Neural progenitor cell (in vitro differentiated cells): ENCODE results near the gene PEF1. TPM values are rescaled to one million over a fixed set of nuclear protein-coding genes. Genes with fewer than 3 reads are reported as not detected.
A peak's percentile ranks its signal among the peaks of the same experiment; 100 is the strongest.

Experiments
- DNase-seq: peaks from one replicate; pipeline ENCODE4 v3.0.0-alpha.2; 2016; ENCODE audit warnings: low spot score
- H2AFZ ChIP-seq: fragments of 200-600 bp; sonication (generic); replicated peaks from 2 replicates; pipeline ENCODE4 v1.6.1; 2016; ENCODE audit warnings: antibody characterized with exemption
- H3F3A ChIP-seq: fragments of 200-600 bp; sonication (generic); 2 replicates; pipeline ENCODE4 v1.6.1; 2016; ENCODE audit warnings: antibody characterized with exemption, low read depth
- H3K27ac ChIP-seq: fragments of 200-600 bp; sonication (generic); 2 replicates; pipeline ENCODE4 v1.5.1; 2016; ENCODE audit warnings: mild to moderate bottlenecking
- H3K27me3 ChIP-seq: fragments of 200-600 bp; sonication (generic); 2 replicates; pipeline ENCODE4 v1.6.1; 2016; ENCODE audit warnings: mild to moderate bottlenecking, moderate library complexity
- H3K36me3 ChIP-seq: fragments of 200-600 bp; sonication (generic); 2 replicates; pipeline ENCODE4 v1.5.1; 2016
- H3K4me1 ChIP-seq: fragments of 200-600 bp; sonication (generic); 2 replicates; pipeline ENCODE4 v1.6.1; 2016; ENCODE audit warnings: mixed run types
- H3K4me2 ChIP-seq: fragments of 200-600 bp; sonication (generic); 2 replicates; pipeline ENCODE4 v1.6.1; 2016
- H3K4me3 ChIP-seq: fragments of 200-600 bp; sonication (generic); 2 replicates; pipeline ENCODE4 v1.5.1; 2016
- H3K79me2 ChIP-seq: fragments of 200-600 bp; sonication (generic); 2 replicates; pipeline ENCODE4 v1.6.1; 2016; ENCODE audit warnings: low read depth
- H3K9ac ChIP-seq: fragments of 200-600 bp; sonication (generic); 2 replicates; pipeline ENCODE4 v1.6.1; 2016
- H3K9me3 ChIP-seq: fragments of 200-600 bp; sonication (generic); 2 replicates; pipeline ENCODE4 v1.5.1; 2016; ENCODE audit warnings: low read depth
- H4K20me1 ChIP-seq: fragments of 200-600 bp; sonication (generic); 2 replicates; pipeline ENCODE4 v1.6.1; 2016; ENCODE audit warnings: low read depth
- H3K27ac Mint-ChIP-seq: 3 replicates; pipeline ENCODE4 v1.8.0; 2021; ENCODE audit warnings: mixed read lengths
- H3K27me3 Mint-ChIP-seq: 2 replicates; pipeline ENCODE4 v1.8.0; 2022; ENCODE audit warnings: low read depth, mild to moderate bottlenecking, inconsistent platforms, moderate library complexity, mixed read lengths; ENCODE audit not compliant: insufficient read depth
- H3K36me3 Mint-ChIP-seq: 3 replicates; pipeline ENCODE4 v1.8.0; 2021; ENCODE audit warnings: mixed read lengths
- H3K4me1 Mint-ChIP-seq: 3 replicates; pipeline ENCODE4 v1.8.0; 2021; ENCODE audit warnings: mixed read lengths
- H3K4me3 Mint-ChIP-seq: 3 replicates; pipeline ENCODE4 v1.8.0; 2021; ENCODE audit warnings: mild to moderate bottlenecking, moderate library complexity, mixed read lengths
- H3K9me3 Mint-ChIP-seq: 3 replicates; pipeline ENCODE4 v1.8.0; 2020; ENCODE audit warnings: mixed read lengths
- CTCF ChIP-seq: fragments of 200-600 bp; sonication (generic); IDR thresholded peaks from 2 replicates; pipeline ENCODE4 v1.5.1; 2017; ENCODE audit warnings: antibody characterized with exemption, mild to moderate bottlenecking
- EZH2 ChIP-seq: fragments of 200-600 bp; sonication (generic); IDR thresholded peaks from 2 replicates; pipeline ENCODE4 v1.6.1; 2017; ENCODE audit warnings: antibody characterized with exemption, mild to moderate bottlenecking, moderate library complexity
- EZH2phosphoT487 ChIP-seq: fragments of 200-600 bp; sonication (generic); IDR thresholded peaks from 2 replicates; pipeline ENCODE4 v1.6.1; 2017; ENCODE audit warnings: antibody characterized with exemption
- total RNA-seq: library from RNA; depleted of rRNA; stranded (reverse); fragments of >200 nt; gene quantifications from 2 replicates; pipeline ENCODE4 v1.2.3, GENCODE V29; 2015; ENCODE audit warnings: low replicate concordance

The PEF1 gene
- total RNA-seq, 1 donor from 2014 or later, result 30.7 TPM

GRCh38 chr1:31672986-31673385, 28.3 kb upstream of the PEF1 start:
- Histone ChIP-seq H3K4me2 (no peak overlapping the region), H3K4me3 (no peak overlapping the region), H3K4me1 (peaks cover 13% of the 10 kb centered on the region), H3K27me3 (no peaks in the 10 kb centered on the region), H3K36me3 (no peaks in the 10 kb centered on the region), H3F3A (no peaks in the 10 kb centered on the region), H2AFZ (peak overlapping the region; percentile 26), H3K79me2 (no peaks in the 10 kb centered on the region), H4K20me1 (no peaks in the 10 kb centered on the region), H3K27ac (no peak overlapping the region), H3K9ac (no peak overlapping the region), H3K9me3 (no peaks in the 10 kb centered on the region)
- peaks cover 8% of the 10 kb centered on the region for H3K27me3 Mint-ChIP-seq
- H3K9me3 Mint-ChIP-seq, result no peaks in the 10 kb centered on the region
- no peaks in the 10 kb centered on the region for H3K36me3 Mint-ChIP-seq
- no peak overlapping the region for H3K27ac Mint-ChIP-seq
- DNase-seq, result no peak
- no peak overlapping the region for H3K4me3 Mint-ChIP-seq
- TF ChIP-seq EZH2 (no peak), CTCF (no peak), EZH2phosphoT487 (no peak)
- H3K4me1 Mint-ChIP-seq, result peaks cover 19% of the 10 kb centered on the region

- Histone ChIP-seq H3K27me3 (no peaks in the 10 kb centered on the region), H3K9ac (no peak overlapping the region), H3K4me1 (peaks cover 13% of the 10 kb centered on the region), H3K79me2 (no peaks in the 10 kb centered on the region), H2AFZ (no peak overlapping the region), H3K9me3 (no peaks in the 10 kb centered on the region), H3K36me3 (no peaks in the 10 kb centered on the region), H4K20me1 (no peaks in the 10 kb centered on the region), H3F3A (no peaks in the 10 kb centered on the region), H3K4me2 (no peak overlapping the region), H3K27ac (no peak overlapping the region), H3K4me3 (no peak overlapping the region)
- no peak overlapping the region for H3K4me3 Mint-ChIP-seq
- DNase-seq, result no peak
- TF ChIP-seq EZH2, result no peak
- H3K9me3 Mint-ChIP-seq, result no peaks in the 10 kb centered on the region
- H3K36me3 Mint-ChIP-seq, result no peaks in the 10 kb centered on the region
- no peak overlapping the region for H3K27ac Mint-ChIP-seq
- peaks cover 8% of the 10 kb centered on the region for H3K27me3 Mint-ChIP-seq
- peaks cover 22% of the 10 kb centered on the region for H3K4me1 Mint-ChIP-seq
These were observed 27.0 kb upstream of the PEF1 start for GRCh38 chr1:31671561-31672201.

GRCh38 chr1:31671147-31671546, 26.5 kb upstream of the PEF1 start:
- Histone ChIP-seq H3K79me2 (no peaks in the 10 kb centered on the region), H3K4me1 (peaks cover 13% of the 10 kb centered on the region)

More at GRCh38 chr1:31671147-31671546, 26.5 kb upstream of the PEF1 start:
- Histone ChIP-seq H3K9me3 (no peaks in the 10 kb centered on the region), H3K27ac (no peak overlapping the region), H2AFZ (no peak overlapping the region), H3K27me3 (no peaks in the 10 kb centered on the region), H4K20me1 (no peaks in the 10 kb centered on the region), H3K9ac (no peak overlapping the region), H3F3A (no peaks in the 10 kb centered on the region), H3K4me3 (no peak overlapping the region), H3K36me3 (no peaks in the 10 kb centered on the region), H3K4me2 (no peak overlapping the region)
- Mint-ChIP-seq H3K27ac (peak overlapping the region; percentile 85), H3K4me3 (no peak overlapping the region), H3K27me3 (peaks cover 7% of the 10 kb centered on the region), H3K36me3 (no peaks in the 10 kb centered on the region), H3K9me3 (no peaks in the 10 kb centered on the region), H3K4me1 (peaks cover 27% of the 10 kb centered on the region)
- DNase-seq, result no peak
- TF ChIP-seq CTCF, result no peak
- no peak for TF ChIP-seq EZH2phosphoT487
- TF ChIP-seq EZH2, result no peak
